ENCODE measurements around the gene ADCY7.

- no peak for TF ChIP-seq POLR2A (IDR thresholded peaks at IDR 0.05)
- no peak for TF ChIP-seq CTCF (IDR thresholded peaks at IDR 0.05)
- no peak for TF ChIP-seq POLR2AphosphoS5 (IDR thresholded peaks at IDR 0.05)
- TF ChIP-seq EP300 (IDR thresholded peaks at IDR 0.05; ENCODE audit: low read depth): no peak
Measured at GRCh38 chr16:50311134-50311528, 44.8 kb downstream of the ADCY7 start.
